Measurements from ENCODE around the gene BRSK2. TPM values are rescaled to one million over a fixed set of nuclear protein-coding genes. Genes with fewer than 3 reads are reported as not detected.

The BRSK2 gene
- total and polyA plus RNA-seq, 2 experiments from 2014 or later: 4.7 to 13.6 TPM

- no peak for DNase-seq (ENCODE audit: low spot score)
- Histone ChIP-seq H3K27ac (no peak overlapping the region), H3K79me2 (peaks cover 63% of the 10 kb centered on the region), H4K20me1 (ENCODE audit: insufficient read depth, poor library complexity, severe bottlenecking) (peaks cover 59% of the 10 kb centered on the region), H3K9me3 (ENCODE audit: low read depth) (no peaks in the 10 kb centered on the region), H3K4me1 (ENCODE audit: insufficient read depth) (no peaks in the 10 kb centered on the region), H2AFZ (no peak overlapping the region), H3K9me2 (replicated peaks; ENCODE audit: insufficient read depth) (no peaks in the 10 kb centered on the region), H3K4me2 (no peak overlapping the region), H3K4me3 (no peak overlapping the region), H3K27me3 (no peaks in the 10 kb centered on the region), H3K36me3 (replicated peaks; ENCODE audit: insufficient read depth, low read depth) (no peaks in the 10 kb centered on the region)
- TF ChIP-seq EZH2 (IDR thresholded peaks at IDR 0.05; ENCODE audit: borderline replicate concordance) (no peak), CTCF (IDR thresholded peaks at IDR 0.05; ENCODE audit: poor library complexity) (no peak), EZH2phosphoT487 (IDR thresholded peaks at IDR 0.05; ENCODE audit: low read depth, severe bottlenecking, unreplicated experiment) (no peak)
- WGBS (ENCODE audit: low lambda C conversion rate, missing lambda C conversion rate): 94% methylated on average over 5 of the region's 5 CpGs
These were observed 107.9 kb downstream of the BRSK2 start for GRCh38 chr11:1497600-1497999.

GRCh38 chr11:1498262-1498661 lies 108.5 kb downstream of the BRSK2 start:
- Histone ChIP-seq H2AFZ (no peak overlapping the region), H4K20me1 (ENCODE audit: insufficient read depth, poor library complexity, severe bottlenecking) (peaks cover 61% of the 10 kb centered on the region), H3K4me2 (no peak overlapping the region), H3K36me3 (replicated peaks; ENCODE audit: insufficient read depth, low read depth) (no peaks in the 10 kb centered on the region), H3K27me3 (no peaks in the 10 kb centered on the region), H3K9me2 (replicated peaks; ENCODE audit: insufficient read depth) (no peaks in the 10 kb centered on the region), H3K4me1 (ENCODE audit: insufficient read depth) (no peaks in the 10 kb centered on the region), H3K9me3 (ENCODE audit: low read depth) (no peaks in the 10 kb centered on the region), H3K4me3 (no peak overlapping the region), H3K79me2 (peaks cover 57% of the 10 kb centered on the region), H3K27ac (no peak overlapping the region)
- TF ChIP-seq CTCF (IDR thresholded peaks at IDR 0.05; ENCODE audit: poor library complexity) (no peak), EZH2 (IDR thresholded peaks at IDR 0.05; ENCODE audit: borderline replicate concordance) (no peak), EZH2phosphoT487 (IDR thresholded peaks at IDR 0.05; ENCODE audit: low read depth, severe bottlenecking, unreplicated experiment) (no peak)
- DNase-seq (ENCODE audit: low spot score): no peak
- 96% methylated on average over 13 of the region's 13 CpGs for WGBS (ENCODE audit: low lambda C conversion rate, missing lambda C conversion rate)

- Histone ChIP-seq H3K79me2 (peaks cover 57% of the 10 kb centered on the region), H4K20me1 (ENCODE audit: insufficient read depth, poor library complexity, severe bottlenecking) (peaks cover 61% of the 10 kb centered on the region), H3K4me3 (no peak overlapping the region), H3K27ac (no peak overlapping the region), H3K9me3 (ENCODE audit: low read depth) (no peaks in the 10 kb centered on the region), H3K4me2 (no peak overlapping the region), H2AFZ (no peak overlapping the region), H3K27me3 (no peaks in the 10 kb centered on the region), H3K4me1 (ENCODE audit: insufficient read depth) (no peaks in the 10 kb centered on the region), H3K36me3 (replicated peaks; ENCODE audit: insufficient read depth, low read depth) (no peaks in the 10 kb centered on the region), H3K9me2 (replicated peaks; ENCODE audit: insufficient read depth) (no peaks in the 10 kb centered on the region)
- WGBS (ENCODE audit: low lambda C conversion rate, missing lambda C conversion rate): 97% methylated on average over 28 of the region's 28 CpGs
- TF ChIP-seq CTCF (IDR thresholded peaks at IDR 0.05; ENCODE audit: poor library complexity) (no peak), EZH2phosphoT487 (IDR thresholded peaks at IDR 0.05; ENCODE audit: low read depth, severe bottlenecking, unreplicated experiment) (no peak), EZH2 (IDR thresholded peaks at IDR 0.05; ENCODE audit: borderline replicate concordance) (no peak)
- DNase-seq (ENCODE audit: low spot score): no peak
These were observed 109.6 kb downstream of the BRSK2 start for GRCh38 chr11:1499261-1499890.
